Renal pelvis (tissue), 4 donors: ENCODE measurements around the gene TIGD4. TPM values are rescaled to one million over a fixed set of nuclear protein-coding genes. Genes with fewer than 3 reads are reported as not detected.
"Not testable (repeated sequence)": the region's sequence is repeated elsewhere in the genome, so short reads cannot be mapped to it uniquely, and the experiment has no call there.

Experiments used
- DNase-seq: peaks from one replicate; pipeline ENCODE4 v3.0.0-alpha.2; 2013
- polyA plus RNA-seq, 3 donors: library from polyadenylated mRNA; unstranded; fragments of 120-200 nt; gene quantifications; one replicate each; pipeline ENCODE4 v1.2.1, GENCODE V29; 2013; ENCODE audit not compliant: insufficient read length in 3 of 3

Gene TIGD4
- polyA plus RNA-seq, 3 donors: 1.5 to 2.6 (median 2.2) TPM

GRCh38 chr4:152784490-152785350, 5.2 kb upstream of the TIGD4 start:
- no peak for DNase-seq

- DNase-seq: peak; percentile 27
Observed at GRCh38 chr4:152780267-152780778, 793 bp upstream of the TIGD4 start.

GRCh38 chr4:152778656-152779512, 646 bp downstream of the TIGD4 start:
- DNase-seq: peak; percentile 51

DNA sequence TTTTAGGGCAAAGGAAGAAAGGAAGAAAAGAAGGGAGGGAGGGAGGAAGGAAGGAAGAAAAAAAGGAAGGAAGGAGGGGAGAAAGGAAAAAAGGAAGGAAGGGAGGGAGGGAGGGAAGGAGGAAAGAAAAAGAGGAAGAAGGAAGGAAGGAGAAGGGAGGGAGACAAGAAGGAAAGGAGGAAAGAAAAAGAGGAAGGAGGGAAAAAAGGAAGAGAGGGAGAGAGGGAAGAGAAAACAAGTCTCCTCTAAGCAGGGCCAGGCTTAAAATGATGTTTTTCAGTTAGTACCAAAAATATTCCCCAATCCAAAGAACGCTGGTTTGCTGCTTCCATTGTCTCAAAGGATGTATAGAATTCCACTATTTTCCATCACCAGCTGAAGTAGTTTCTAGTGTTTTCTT, 2.0 kb downstream of the TIGD4 start:
- DNase-seq: no peak

DNA sequence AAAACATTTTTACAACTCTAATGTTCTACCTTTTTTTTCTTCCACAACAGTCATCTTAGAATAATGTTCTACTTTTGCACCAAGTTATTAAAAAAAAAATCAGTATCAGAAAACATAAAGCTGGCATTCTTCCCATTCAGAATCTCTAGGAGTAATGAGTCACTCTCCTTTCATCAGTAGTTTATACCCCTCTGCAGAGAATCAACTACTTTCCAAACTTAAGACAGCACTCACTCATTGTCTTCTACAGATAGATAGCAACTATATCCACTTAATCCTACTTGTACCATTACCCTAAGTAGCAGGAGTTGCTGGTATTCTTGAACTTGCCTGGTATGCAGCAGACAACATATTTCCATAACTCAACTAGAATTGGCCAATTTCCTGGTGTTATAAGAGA, 3.2 kb downstream of the TIGD4 start:
- no peak for DNase-seq

GRCh38 chr4:152773953-152774352, 5.6 kb downstream of the TIGD4 start:
- no peak for DNase-seq

GRCh38 chr4:152773339-152773738, 6.2 kb downstream of the TIGD4 start:
- no peak for DNase-seq

GRCh38 chr4:152771741-152772533, 7.6 kb downstream of the TIGD4 start:
- no peak for DNase-seq

GRCh38 chr4:152765069-152765737, 14.3 kb downstream of the TIGD4 start:
- DNase-seq: not testable (repeated sequence)

- no peak for DNase-seq
Observed at GRCh38 chr4:152763796-152764195, 15.7 kb downstream of the TIGD4 start.

GRCh38 chr4:152748619-152749018, 30.9 kb downstream of the TIGD4 start:
- no peak for DNase-seq

DNA sequence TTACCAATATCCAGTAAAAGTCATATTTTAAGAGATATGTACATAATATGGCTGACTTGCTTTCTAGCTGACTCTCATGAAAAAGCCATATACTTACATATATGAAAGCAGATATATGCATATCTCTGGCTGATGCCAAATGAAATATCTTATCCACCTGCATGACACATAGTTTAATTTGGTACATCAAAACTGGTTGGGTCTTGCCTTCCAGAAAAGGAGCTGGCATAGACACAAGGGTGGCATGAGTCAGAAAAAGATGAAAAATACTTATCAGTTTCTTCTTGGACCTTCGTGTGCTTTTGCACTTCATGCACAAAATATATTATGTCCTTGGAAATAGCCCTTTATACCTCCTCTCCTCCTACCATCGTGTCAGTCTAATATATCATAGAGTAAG, 32.1 kb downstream of the TIGD4 start:
- no peak for DNase-seq

GRCh38 chr4:152738827-152739226, 40.7 kb downstream of the TIGD4 start:
- no peak for DNase-seq

GRCh38 chr4:152735906-152736305, 43.6 kb downstream of the TIGD4 start:
- DNase-seq: no peak

GRCh38 chr4:152735396-152735859, 44.1 kb downstream of the TIGD4 start:
- DNase-seq: peak; percentile 11

DNA sequence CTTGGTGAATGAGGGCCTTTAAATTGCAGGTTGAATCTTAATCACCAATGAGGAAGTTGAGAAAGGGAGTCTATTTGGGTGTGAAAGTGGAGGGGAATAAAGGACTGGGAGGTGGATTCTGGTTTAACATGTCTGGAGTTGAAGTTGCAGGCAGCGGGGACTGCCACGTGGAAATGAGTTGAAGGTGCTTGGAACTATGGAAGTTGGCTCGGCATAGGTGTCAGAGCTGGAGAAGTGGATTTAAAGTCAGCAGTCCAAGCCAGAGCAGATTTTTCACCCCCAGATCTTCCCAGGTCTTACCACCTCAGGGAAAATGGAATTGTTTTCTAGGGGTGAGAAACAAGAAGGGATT, 44.9 kb downstream of the TIGD4 start:
- no peak for DNase-seq

DNA sequence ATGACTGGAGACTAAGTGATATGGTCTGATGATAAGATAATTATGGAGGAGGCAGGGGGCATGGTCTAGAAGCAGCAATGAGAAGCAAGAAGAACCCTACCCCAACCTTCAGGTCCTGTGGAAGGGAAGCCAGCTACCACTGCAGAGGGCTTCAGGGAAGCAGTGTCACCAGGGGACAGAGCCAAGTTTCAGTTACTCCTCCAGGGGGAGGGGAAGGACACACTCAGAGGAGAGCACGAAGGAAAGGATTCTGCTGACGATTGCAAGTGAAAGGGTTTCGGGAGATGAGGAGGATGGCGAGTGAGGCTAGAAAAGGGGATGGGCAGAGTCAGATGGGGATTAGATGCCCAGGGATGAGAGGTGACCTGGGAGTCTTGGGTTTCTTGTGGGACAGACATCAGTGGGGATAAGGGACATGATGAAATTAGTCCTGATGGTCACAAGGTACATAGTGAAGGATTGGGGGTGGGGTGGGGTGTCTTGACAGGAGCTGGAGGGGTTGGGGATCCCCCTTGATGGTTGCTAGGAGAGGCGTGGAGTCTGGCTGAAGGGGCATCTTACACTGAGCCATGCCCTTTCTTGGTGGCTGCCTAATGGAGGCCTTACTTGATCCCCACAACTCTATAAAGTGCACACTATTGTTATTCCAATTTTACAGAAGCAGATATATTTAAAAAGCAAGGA, 45.4 kb downstream of the TIGD4 start:
- DNase-seq: no peak

GRCh38 chr4:152731997-152732396, 47.5 kb downstream of the TIGD4 start:
- DNase-seq: no peak

DNA sequence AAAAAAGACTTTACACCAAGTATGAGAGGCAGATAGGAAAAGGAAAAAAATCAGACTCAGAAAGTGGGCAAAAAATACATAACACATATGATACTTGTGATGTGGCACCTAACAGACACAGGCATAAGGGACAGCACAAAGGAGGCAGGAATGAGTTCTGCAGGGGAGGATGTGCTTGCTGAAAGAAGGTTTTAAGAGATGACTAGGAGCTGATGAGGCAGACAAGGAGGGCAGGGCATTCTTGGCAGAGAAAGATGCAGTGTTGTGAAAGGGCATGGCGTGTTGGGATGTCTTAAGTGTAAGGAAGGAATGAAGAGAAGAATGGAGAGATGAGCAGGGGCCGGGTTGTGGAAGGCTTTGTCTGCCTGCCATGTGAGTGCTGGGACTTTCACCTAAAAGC, 50.1 kb downstream of the TIGD4 start:
- DNase-seq: no peak

- DNase-seq: no peak
Observed at GRCh38 chr4:152728343-152728742, 51.2 kb downstream of the TIGD4 start.

DNA sequence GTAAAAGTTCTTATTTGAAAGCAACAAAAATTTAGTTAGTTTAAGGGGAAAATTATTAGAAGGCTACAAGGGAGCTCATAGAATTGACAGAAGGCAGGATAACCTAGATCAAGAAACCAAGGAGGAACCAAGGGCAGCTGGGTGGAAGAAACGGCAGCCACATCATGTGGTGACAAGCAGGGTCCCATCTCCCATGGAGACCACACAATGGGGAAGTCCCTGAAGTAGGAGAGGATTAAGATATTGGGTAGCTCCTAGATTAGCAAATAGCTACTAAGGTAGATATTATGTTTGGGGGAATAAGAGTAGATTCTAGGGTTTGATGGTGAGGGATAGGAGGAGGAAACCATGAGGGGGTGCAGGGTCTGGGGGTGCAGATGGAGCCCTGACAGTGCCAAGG, 51.7 kb downstream of the TIGD4 start:
- DNase-seq: no peak
